Ureter (tissue), 1 donor: ENCODE measurements around the gene CGREF1. TPM values are rescaled to one million over a fixed set of nuclear protein-coding genes. Genes with fewer than 3 reads are reported as not detected.
"Not testable (repeated sequence)": the region's sequence is repeated elsewhere in the genome, so short reads cannot be mapped to it uniquely, and the experiment has no call there.

ENCODE experiments used
- DNase-seq: peaks from one replicate; pipeline ENCODE4 v3.0.0-alpha.2; 2020; ENCODE audit warnings: low spot score
- total RNA-seq: library from RNA; stranded (reverse); gene quantifications from one replicate; pipeline ENCODE4 v1.2.4, GENCODE V29; 2023
- donor health status: DM: yes; HTN: yes; CAD: no.

Gene CGREF1
- total RNA-seq, 1 donor from 2014 or later, result 1.9 TPM

GRCh38 chr2:27111392-27112078 is 7.4 kb downstream of the CGREF1 start:
- not testable (repeated sequence) for DNase-seq

GRCh38 chr2:27110603-27111352 is 8.2 kb downstream of the CGREF1 start:
- DNase-seq, result not testable (repeated sequence)

- DNase-seq, result no peak
Measured at GRCh38 chr2:27109083-27109482, 9.8 kb downstream of the CGREF1 start.

- no peak for DNase-seq
Measured at GRCh38 chr2:27108221-27108620, 10.7 kb downstream of the CGREF1 start.

GRCh38 chr2:27105981-27106380 is 12.9 kb downstream of the CGREF1 start:
- no peak for DNase-seq

GRCh38 chr2:27102329-27102728 is 16.6 kb downstream of the CGREF1 start:
- DNase-seq, result no peak

- no peak for DNase-seq
Measured at GRCh38 chr2:27100036-27100435, 18.9 kb downstream of the CGREF1 start.

- DNase-seq, result no peak
Measured at GRCh38 chr2:27099334-27099955, 19.5 kb downstream of the CGREF1 start.

GRCh38 chr2:27097341-27097740 is 21.6 kb downstream of the CGREF1 start:
- DNase-seq, result no peak

GRCh38 chr2:27096748-27097297 is 22.1 kb downstream of the CGREF1 start:
- no peak for DNase-seq

- peak; percentile 59 for DNase-seq
Measured at GRCh38 chr2:27095745-27096651, 22.9 kb downstream of the CGREF1 start.

GRCh38 chr2:27095427-27095744 is 23.5 kb downstream of the CGREF1 start:
- DNase-seq, result no peak

- DNase-seq, result no peak
Measured at GRCh38 chr2:27094353-27094984, 24.5 kb downstream of the CGREF1 start.

GRCh38 chr2:27093430-27094352 is 25.2 kb downstream of the CGREF1 start:
- no peak for DNase-seq

- no peak for DNase-seq
Measured at GRCh38 chr2:27092696-27093429, 26.1 kb downstream of the CGREF1 start.

GRCh38 chr2:27091746-27092695 is 26.9 kb downstream of the CGREF1 start:
- DNase-seq, result no peak

GRCh38 chr2:27089111-27089954 is 29.6 kb downstream of the CGREF1 start:
- no peak for DNase-seq
